Measurements from ENCODE around the gene SLN.

Gene SLN

DNA sequence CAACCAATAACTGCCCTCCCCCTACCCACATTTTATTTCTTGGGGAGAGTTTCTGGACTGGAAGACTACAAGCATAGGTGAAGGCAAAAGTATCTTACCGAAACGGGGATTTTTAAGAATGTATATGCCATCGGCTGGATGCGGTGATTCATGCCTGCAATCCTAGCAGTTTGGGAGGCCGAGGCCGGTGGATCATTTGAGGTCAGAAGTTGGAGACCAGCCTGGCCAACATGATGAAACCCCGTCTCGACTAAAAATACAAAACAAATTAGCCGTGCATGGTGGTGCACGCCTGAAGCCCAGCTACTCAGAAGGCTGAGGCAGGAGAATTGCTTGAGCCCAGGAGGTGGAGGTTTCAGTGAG, 20.8 kb upstream of the SLN start:
- Mint-ChIP-seq H3K9me3 (no peaks in the 10 kb centered on the region), H3K4me3 (no peak overlapping the region), H3K27ac (no peak overlapping the region), H3K36me3 (no peaks in the 10 kb centered on the region), H3K4me1 (no peaks in the 10 kb centered on the region), H3K27me3 (peaks cover 47% of the 10 kb centered on the region)
- ATAC-seq: no peak

DNA sequence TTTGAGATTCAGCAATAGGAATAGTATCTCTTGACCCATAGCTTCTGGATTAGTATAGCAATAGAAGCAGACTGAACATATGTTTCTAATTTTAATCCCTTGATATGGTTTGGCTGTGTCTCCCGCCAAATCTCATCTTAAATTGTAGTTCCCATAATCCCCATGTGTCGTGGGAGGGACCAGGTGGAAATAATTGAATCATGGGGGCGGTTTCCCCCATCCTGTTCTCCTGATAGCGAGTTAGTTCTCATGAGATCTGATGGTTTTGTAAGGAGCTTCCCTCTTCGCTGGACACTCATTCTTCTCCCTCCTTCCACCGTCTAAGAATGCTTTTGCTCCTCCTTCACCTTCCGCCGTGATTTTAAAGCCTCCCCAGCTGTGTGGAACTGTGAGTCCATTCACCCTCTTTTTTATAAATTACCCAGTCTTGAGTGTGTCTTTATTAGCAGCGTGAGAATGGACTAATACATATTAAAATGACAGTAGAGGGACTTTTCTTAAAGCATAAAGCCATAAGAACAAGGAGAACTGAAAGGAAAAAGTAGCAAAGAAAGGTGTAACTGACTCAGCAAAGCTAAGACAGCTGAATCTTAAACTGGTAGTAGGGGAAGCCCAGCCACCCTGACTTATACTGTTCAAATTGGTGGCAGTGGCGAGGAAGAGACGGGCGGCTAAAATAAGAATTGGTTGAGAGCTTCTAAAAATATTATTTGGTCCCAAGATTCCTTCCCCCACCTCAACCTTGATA, 20.3 kb upstream of the SLN start:
- no peaks in the 10 kb centered on the region for H3K4me1 Mint-ChIP-seq
- no peak overlapping the region for H3K4me3 Mint-ChIP-seq
- ATAC-seq: no peak
- no peaks in the 10 kb centered on the region for H3K36me3 Mint-ChIP-seq
- H3K9me3 Mint-ChIP-seq: no peaks in the 10 kb centered on the region
- no peak overlapping the region for H3K27ac Mint-ChIP-seq
- peaks cover 52% of the 10 kb centered on the region for H3K27me3 Mint-ChIP-seq

DNA sequence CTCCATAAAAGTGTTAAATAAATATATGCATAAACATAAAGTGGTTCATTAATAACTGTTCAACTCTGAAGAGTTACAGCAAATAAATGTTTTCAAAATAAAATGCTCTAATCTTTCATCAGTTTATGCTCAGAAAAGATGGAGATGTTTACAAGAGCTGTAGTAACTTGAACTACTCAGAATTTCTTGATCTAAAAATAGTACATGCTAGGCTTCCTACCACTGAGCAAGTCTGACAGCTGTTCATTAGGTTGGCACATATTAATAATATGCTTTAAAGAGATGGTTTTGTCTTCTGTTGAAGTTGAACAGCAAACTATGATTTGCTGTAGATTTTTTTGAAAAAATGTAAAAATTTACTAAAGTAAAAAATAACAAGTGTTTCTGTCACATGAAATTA, 10.8 kb upstream of the SLN start:
- no peaks in the 10 kb centered on the region for H3K4me1 Mint-ChIP-seq
- H3K27ac Mint-ChIP-seq: no peak overlapping the region
- no peaks in the 10 kb centered on the region for H3K36me3 Mint-ChIP-seq
- H3K9me3 Mint-ChIP-seq: no peaks in the 10 kb centered on the region
- peaks cover 30% of the 10 kb centered on the region for H3K27me3 Mint-ChIP-seq
- no peak overlapping the region for H3K4me3 Mint-ChIP-seq
- ATAC-seq: no peak

DNA sequence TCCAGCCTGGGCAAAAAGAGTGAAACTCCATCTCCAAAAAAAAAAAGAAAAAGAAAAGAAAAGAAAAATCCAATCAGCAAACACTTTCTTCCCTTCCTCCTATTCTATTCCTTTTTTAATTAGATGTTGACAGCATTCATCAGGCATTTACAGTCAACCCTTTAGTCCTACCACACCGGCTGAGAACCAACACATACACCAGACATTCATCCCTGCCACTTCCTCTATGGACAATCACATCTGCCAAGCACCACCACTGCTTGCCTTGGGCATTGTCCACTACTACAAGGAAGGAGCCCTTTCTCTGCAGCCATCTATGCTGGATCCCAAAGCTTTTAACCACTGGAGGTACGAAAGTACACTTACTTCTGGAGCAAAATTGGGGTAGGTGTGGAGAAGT, 9.4 kb upstream of the SLN start:
- no peak overlapping the region for H3K27ac Mint-ChIP-seq
- H3K9me3 Mint-ChIP-seq: no peaks in the 10 kb centered on the region
- no peak overlapping the region for H3K4me3 Mint-ChIP-seq
- no peaks in the 10 kb centered on the region for H3K36me3 Mint-ChIP-seq
- no peaks in the 10 kb centered on the region for H3K4me1 Mint-ChIP-seq
- peaks cover 18% of the 10 kb centered on the region for H3K27me3 Mint-ChIP-seq
- no peak for ATAC-seq

DNA sequence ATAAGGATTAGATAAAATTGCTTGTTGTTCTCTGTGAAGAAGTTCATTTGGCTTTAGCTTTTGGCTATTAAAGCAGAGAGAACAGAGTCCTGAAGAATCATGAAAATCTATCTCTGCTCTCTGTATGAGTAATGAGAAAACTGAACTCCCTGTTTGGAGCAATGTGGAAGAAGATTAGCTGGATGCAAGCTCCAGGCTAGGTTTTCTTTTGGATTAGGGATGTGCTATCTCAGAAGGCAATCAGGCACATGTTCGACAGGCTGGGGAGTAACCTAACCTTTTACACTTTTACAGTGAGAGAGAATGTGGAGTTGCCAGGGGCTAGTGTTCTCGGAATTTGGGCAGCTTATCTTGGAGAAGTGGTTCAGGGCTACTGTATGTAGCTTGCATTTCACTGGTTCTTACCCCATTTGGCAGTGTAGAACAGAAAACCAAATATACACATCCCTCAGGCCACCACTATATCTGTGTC, 8.5 kb upstream of the SLN start:
- H3K27me3 Mint-ChIP-seq: peaks cover 18% of the 10 kb centered on the region
- no peak overlapping the region for H3K4me3 Mint-ChIP-seq
- no peaks in the 10 kb centered on the region for H3K4me1 Mint-ChIP-seq
- H3K27ac Mint-ChIP-seq: no peak overlapping the region
- ATAC-seq: no peak
- no peaks in the 10 kb centered on the region for H3K9me3 Mint-ChIP-seq
- no peaks in the 10 kb centered on the region for H3K36me3 Mint-ChIP-seq

DNA sequence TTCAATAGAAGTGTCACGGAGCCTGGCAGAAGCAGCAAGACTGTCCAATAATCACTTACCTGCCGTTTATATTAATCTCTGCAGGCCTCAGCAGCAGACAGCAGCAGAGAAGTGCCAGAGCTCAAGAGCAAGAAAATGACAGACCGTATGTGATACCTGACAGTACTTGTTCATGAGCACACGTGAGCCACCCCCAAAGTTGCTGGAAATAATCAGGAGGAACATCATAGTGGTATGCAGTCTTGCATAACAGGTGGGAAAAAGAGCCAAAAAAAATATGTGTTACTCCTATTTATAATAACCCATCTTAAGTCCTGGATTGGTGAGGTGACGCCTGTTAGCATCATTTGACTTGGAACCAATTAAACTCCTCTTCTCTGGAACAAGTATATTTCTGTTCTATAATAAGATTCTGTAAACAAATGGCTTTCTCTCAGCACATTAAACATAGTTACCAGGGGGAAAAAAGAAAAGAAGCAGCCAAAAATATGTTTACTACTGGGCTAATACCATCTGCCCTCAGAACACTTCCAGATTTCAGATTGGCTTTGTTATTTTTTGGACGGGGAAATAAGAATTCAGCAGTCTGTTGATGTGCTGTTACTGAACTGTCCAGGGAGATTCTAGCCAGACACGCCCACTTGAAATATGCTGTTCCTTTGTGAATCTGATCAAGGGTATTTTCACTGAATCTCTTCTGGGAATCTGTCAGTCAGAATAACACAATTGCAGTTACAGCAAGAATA, 7.9 kb upstream of the SLN start:
- no peak overlapping the region for H3K4me3 Mint-ChIP-seq
- H3K9me3 Mint-ChIP-seq: no peaks in the 10 kb centered on the region
- ATAC-seq: no peak
- no peaks in the 10 kb centered on the region for H3K4me1 Mint-ChIP-seq
- H3K27ac Mint-ChIP-seq: no peak overlapping the region
- no peaks in the 10 kb centered on the region for H3K36me3 Mint-ChIP-seq
- H3K27me3 Mint-ChIP-seq: peaks cover 15% of the 10 kb centered on the region

DNA sequence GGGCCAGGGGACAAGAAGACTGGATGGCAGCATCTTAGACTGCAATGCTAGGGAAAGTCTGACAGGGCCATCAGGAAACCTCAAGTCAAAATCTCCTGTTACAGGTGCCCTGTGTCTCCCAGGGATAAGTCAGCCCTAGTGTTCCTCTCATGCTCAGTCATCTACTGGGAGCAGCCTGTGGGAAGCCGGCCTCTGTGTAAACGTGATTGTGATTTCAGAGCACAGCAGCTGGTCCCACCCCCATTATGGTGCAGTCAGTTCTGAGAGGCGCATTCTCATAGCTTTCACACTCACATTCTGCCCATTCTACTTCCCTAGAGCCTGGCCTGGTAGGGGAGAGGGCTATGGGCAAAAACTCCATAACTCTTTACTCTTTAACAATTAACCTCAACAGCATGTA, 7.2 kb upstream of the SLN start:
- H3K9me3 Mint-ChIP-seq: no peaks in the 10 kb centered on the region
- H3K4me1 Mint-ChIP-seq: no peaks in the 10 kb centered on the region
- no peak overlapping the region for H3K27ac Mint-ChIP-seq
- no peak for ATAC-seq
- no peaks in the 10 kb centered on the region for H3K36me3 Mint-ChIP-seq
- no peak overlapping the region for H3K4me3 Mint-ChIP-seq
- H3K27me3 Mint-ChIP-seq: peaks cover 9% of the 10 kb centered on the region

DNA sequence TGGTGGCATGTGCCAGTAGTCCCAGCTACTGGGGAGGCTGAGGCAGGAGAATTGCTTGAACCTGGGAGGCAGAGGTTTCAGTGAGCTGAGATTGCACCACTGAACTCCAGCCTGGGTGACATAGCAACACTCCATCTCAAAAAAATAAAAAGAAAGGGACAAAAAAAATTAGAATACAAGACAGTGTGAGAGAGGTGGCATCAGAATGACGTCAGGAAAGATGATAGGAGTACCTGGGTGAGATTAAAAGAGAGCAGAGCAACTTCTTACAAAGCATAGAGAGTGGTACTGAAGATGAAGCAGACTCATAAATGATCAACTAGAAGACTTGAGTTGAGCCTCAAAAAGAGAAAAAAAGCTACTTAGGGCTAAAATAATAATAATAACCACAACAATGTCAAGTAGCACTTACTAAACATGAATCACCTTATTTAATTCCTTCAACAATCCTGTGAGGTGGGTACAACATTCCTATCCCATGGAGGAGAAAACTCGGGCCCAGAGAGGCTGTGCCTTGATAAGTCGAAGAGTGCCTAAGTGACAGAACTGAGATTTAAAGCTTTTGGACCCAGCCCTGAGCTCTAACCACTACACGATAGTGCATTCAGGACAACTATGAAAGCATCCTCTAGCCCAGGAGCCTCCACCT, 5.2 kb upstream of the SLN start:
- no peak overlapping the region for H3K27ac Mint-ChIP-seq
- H3K36me3 Mint-ChIP-seq: no peaks in the 10 kb centered on the region
- no peak for ATAC-seq
- H3K4me1 Mint-ChIP-seq: no peaks in the 10 kb centered on the region
- H3K4me3 Mint-ChIP-seq: no peak overlapping the region
- no peaks in the 10 kb centered on the region for H3K9me3 Mint-ChIP-seq
- peaks cover 22% of the 10 kb centered on the region for H3K27me3 Mint-ChIP-seq

DNA sequence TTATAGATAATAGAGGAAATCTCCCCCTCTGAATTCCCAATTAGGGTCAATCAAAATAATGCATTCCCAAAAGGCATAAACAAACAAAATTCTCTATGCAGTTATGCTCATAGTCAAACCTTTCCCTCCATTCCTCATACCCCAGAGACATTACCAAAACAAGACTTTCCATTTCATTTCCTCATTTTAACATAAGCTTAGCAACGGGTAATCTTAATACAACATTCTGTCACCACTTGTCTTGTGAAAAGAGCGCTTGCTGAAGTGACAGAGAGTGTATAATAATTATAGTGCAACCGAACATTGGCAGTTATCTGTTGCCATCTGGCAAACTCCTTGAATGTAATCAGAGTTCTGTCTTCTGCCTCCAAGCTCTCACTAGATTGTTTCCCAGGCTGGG, 1.2 kb upstream of the SLN start:
- H3K9me3 Mint-ChIP-seq: no peaks in the 10 kb centered on the region
- no peaks in the 10 kb centered on the region for H3K36me3 Mint-ChIP-seq
- peaks cover 27% of the 10 kb centered on the region for H3K27me3 Mint-ChIP-seq
- no peaks in the 10 kb centered on the region for H3K4me1 Mint-ChIP-seq
- H3K4me3 Mint-ChIP-seq: no peak overlapping the region
- no peak overlapping the region for H3K27ac Mint-ChIP-seq
- ATAC-seq: no peak

DNA sequence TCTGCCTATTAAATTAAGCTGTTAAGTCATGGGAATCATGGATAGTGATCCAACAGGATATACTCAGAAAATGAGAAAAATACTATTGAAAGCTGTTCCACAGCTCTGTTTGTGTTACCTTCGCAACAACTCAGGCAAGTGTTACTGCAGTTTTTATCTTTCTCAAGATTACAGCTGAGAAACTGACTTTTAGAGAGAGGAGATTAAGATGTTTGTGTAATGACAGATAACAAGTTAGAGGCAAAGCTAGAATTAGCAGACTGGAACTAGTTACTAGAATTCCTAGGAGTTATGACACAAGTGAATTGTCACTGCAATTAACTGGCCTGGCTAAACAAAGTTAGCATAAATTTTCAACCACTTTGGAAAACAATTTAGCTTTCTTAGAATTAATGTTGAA, 1.6 kb downstream of the SLN start:
- ATAC-seq: no peak
- Mint-ChIP-seq H3K27me3 (peaks cover 35% of the 10 kb centered on the region), H3K36me3 (no peaks in the 10 kb centered on the region), H3K4me1 (no peaks in the 10 kb centered on the region), H3K9me3 (no peaks in the 10 kb centered on the region), H3K27ac (no peak overlapping the region), H3K4me3 (no peak overlapping the region)

DNA sequence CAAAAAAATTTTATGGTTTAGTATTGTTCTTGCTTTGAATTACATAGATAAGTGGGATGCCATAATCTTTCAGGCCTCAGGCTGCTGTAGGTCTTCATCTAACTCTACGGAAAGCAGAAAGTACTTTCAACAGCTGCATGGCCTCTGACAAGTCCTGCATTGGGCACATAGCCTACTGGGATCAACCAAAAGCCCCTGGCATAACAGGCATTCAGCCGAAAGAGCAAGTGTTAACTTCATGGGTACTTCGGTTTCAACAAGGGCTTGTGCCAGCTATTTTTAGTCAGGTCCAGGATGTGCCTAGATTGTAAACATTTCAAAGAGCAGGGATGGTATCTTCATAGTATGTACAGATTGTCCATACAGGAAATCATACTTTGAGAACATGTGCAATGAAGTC, 3.1 kb downstream of the SLN start:
- H3K36me3 Mint-ChIP-seq: no peaks in the 10 kb centered on the region
- H3K27me3 Mint-ChIP-seq: peaks cover 35% of the 10 kb centered on the region
- H3K4me3 Mint-ChIP-seq: no peak overlapping the region
- no peak for ATAC-seq
- no peaks in the 10 kb centered on the region for H3K4me1 Mint-ChIP-seq
- no peak overlapping the region for H3K27ac Mint-ChIP-seq
- H3K9me3 Mint-ChIP-seq: no peaks in the 10 kb centered on the region

DNA sequence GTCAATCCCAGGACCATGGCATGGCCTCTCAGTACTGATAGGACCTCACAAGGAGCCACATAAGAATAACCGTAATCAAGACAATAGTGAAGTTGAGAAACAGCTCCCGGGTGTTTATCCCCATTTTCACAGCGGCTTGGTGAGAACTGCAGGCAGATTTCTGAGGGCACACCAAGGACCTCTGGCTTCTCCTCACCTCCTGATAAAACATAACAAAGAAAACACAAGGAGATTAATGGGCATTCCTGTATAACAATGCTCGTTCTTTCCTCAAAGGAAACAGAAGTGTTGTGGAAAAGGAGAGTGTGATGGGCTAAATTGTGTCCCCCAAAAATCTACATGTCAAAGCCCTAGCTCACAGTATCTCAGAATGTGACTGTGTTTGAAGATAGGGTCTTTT, 4.0 kb downstream of the SLN start:
- Mint-ChIP-seq H3K27me3 (peaks cover 30% of the 10 kb centered on the region), H3K27ac (no peak overlapping the region), H3K36me3 (no peaks in the 10 kb centered on the region), H3K4me1 (no peaks in the 10 kb centered on the region), H3K4me3 (no peak overlapping the region), H3K9me3 (no peaks in the 10 kb centered on the region)
- ATAC-seq: no peak

DNA sequence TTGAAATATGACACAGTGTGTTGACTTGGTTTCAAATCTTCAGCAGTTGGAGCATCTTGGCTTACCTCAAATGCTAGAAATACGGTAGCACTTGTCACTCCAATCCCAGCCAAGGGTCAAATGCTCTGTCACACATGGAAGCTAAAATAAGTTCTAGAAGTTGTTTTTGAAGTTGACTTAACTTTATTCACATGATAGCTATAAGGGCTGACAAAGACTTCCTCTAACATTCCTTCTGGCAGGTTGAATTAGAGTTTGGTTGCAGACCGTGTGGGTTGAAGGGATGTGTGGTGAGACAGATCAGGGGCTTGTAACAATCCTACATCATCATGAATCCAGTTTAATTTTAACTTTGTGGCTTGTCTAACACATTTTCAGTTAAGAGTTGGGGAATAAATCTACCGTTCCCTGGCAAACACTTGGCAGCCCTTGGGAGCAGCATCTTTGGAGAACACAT, 4.6 kb downstream of the SLN start:
- no peak overlapping the region for H3K27ac Mint-ChIP-seq
- H3K4me3 Mint-ChIP-seq: no peak overlapping the region
- ATAC-seq: no peak
- H3K27me3 Mint-ChIP-seq: peaks cover 25% of the 10 kb centered on the region
- no peaks in the 10 kb centered on the region for H3K4me1 Mint-ChIP-seq
- no peaks in the 10 kb centered on the region for H3K9me3 Mint-ChIP-seq
- H3K36me3 Mint-ChIP-seq: no peaks in the 10 kb centered on the region

DNA sequence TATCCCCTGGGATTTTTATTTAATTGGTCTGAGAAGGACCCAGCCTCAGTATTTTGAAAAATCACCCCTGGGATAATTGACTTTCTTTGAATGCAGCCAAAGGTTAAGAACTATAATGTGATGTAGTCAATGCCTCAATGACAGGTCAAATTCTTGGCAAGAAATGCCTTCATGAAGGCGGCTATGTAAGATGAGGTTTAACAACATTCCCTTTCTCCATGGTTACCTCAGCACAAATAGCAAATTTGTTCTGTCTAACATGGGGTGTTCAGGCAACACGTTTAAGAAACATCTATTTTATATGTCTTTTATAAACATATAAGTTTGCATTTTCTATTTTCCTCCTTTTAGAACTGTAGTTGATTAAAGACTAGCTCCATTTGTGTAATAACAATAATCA, 5.3 kb downstream of the SLN start:
- ATAC-seq: no peak
- H3K4me1 Mint-ChIP-seq: no peaks in the 10 kb centered on the region
- no peak overlapping the region for H3K4me3 Mint-ChIP-seq
- no peaks in the 10 kb centered on the region for H3K36me3 Mint-ChIP-seq
- no peaks in the 10 kb centered on the region for H3K9me3 Mint-ChIP-seq
- no peak overlapping the region for H3K27ac Mint-ChIP-seq
- H3K27me3 Mint-ChIP-seq: peaks cover 19% of the 10 kb centered on the region

DNA sequence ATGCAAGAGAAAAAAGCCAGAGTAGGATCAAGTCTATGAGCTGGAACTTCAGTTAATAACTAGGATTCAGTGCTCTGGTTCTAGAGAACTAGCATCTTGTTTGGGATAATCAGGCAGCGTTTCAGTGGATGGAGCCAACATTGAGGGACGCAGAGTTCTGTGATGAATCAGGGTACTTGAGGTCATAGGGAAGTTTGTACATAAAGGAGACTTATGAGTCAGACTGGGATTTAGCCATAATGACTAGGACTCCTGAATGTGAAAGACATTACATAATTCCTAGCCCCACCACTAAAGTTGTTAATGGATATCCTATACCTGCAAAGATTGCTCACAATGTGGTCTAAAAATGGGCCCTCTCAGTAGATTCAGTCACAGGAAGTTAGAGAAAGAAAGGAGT, 6.8 kb downstream of the SLN start:
- Mint-ChIP-seq H3K36me3 (no peaks in the 10 kb centered on the region), H3K27me3 (peaks cover 26% of the 10 kb centered on the region), H3K4me3 (no peak overlapping the region), H3K9me3 (no peaks in the 10 kb centered on the region), H3K4me1 (no peaks in the 10 kb centered on the region), H3K27ac (no peak overlapping the region)
- ATAC-seq: no peak

DNA sequence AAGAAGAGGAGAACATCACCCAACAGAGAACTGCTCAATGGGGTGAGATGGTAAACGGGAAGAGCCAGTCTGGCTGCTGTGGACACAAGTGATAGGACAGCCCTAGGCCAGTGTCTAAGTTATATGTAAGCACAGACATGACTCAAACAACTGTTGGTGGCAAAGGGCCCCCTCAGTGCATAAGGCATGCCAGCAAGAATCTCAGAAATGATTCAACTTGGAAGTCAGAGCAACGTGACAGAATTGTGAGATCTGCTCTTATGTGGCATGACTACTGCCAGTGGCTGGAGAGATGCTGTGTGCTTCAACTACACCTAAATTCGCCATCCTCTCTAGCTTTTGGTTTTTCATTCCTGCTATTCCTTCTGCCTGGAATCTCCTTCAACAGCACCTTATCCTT, 7.4 kb downstream of the SLN start:
- Mint-ChIP-seq H3K27ac (no peak overlapping the region), H3K4me3 (no peak overlapping the region), H3K27me3 (peaks cover 25% of the 10 kb centered on the region), H3K4me1 (no peaks in the 10 kb centered on the region), H3K9me3 (no peaks in the 10 kb centered on the region), H3K36me3 (no peaks in the 10 kb centered on the region)
- ATAC-seq: no peak
